NCI-H446 (cell line): ENCODE data around the gene SCAMP4.

Source experiments
- DNase-seq, 2 experiments: peaks; one replicate each; lab custom pipeline; 2025; lab: John Stamatoyannopoulos, UW

The SCAMP4 gene

GRCh38 chr19:1956868-1957492 lies 51.8 kb downstream of the SCAMP4 start:
- no peak for DNase-seq

GRCh38 chr19:1957562-1958248 lies 52.5 kb downstream of the SCAMP4 start:
- DNase-seq, result no peak

DNA sequence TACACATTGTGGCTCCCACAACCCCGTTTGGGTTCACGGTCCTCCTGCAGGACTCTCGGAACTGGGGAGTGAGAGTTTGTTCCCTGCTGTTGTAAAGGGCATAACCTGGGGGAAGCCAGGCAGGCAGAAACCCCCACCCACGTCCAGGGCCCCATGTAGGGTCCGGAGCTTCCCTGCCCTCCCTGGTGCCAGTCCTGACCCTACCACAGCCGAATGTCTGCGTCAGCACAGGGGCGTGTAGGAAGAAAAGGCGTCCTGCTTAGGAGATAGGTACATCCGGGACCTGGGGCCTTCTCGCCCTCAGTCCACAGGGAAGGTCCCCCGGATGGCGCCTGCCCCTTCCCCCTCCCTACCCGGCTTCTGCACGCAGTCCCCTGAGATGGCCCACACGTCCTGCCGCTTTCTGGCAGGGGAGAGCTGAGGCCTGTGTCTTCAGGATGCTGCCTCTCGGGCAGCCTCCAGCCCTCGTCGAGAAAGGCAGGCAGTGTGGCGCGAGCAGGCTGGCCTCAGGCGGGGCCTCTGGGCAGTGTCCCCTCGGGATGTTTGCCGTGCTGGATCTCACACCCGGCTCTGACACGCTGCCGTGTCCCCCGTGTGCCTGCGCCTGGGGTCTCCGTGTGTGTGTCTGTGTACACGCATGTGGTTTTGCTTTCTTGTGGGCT lies 54.9 kb downstream of the SCAMP4 start:
- no peak for DNase-seq

DNA sequence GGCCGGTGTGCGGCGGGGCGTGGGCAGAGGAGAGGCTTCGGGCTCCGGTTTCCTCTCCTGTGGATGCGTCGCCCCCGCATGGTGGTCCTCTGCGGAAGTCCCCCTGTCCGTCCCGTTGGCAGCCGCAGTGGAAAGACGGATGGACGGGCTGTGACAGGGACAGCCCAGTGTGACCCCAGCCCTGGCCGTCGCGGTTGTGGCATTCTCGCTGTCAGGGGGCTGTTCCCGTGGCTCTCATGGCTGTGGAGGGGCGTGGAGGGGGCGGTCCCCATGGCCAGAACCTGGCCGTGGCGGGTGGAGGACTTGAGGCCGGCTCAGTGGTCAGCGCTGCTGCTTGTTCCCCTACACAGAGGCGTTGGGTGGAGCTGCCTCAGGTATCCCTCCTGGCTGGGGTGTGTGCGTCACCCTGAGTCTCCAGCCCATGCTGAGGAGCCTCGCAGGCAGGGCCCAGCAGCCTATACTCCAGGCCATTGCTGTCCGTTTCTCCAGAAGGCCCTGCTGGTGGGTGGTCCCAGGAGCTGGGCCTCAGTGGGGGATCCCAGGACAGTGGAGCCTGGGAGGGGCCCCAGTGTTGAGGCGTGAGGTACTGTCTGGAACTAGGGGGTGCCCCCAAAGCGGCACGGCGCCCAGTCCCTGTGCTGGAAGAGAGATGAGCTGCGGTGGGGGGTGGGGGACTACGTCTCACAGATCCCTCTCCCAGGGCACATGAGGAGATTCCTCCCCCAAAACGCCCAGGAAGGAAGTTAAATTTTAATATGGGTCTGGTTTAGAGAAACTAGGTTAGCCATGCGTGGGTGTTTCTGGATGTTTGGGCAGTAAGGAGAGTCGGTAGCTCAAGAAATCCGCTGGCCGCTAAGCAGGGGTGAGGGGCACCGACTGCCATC lies 56.0 kb downstream of the SCAMP4 start:
- no peak for DNase-seq

DNA sequence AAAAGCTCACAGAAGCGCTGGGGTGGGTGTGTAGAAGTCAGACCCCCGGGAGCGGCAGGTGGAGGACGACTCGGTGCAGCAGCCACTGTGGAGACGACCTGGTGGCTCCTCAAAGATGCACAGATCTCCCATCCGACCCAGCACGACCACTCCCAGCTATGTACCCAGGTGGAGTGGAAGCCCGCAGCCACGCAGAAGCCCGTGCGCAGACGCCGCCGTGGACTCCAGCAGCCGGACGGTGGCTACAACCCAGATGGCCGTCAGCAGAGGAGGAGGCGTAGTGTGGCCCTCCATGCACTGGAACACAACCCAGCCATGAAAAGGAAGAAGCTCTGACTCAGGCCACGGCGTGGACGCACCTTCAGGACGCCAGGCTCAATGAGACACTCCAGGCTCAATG lies 57.5 kb downstream of the SCAMP4 start:
- DNase-seq, result no peak

DNA sequence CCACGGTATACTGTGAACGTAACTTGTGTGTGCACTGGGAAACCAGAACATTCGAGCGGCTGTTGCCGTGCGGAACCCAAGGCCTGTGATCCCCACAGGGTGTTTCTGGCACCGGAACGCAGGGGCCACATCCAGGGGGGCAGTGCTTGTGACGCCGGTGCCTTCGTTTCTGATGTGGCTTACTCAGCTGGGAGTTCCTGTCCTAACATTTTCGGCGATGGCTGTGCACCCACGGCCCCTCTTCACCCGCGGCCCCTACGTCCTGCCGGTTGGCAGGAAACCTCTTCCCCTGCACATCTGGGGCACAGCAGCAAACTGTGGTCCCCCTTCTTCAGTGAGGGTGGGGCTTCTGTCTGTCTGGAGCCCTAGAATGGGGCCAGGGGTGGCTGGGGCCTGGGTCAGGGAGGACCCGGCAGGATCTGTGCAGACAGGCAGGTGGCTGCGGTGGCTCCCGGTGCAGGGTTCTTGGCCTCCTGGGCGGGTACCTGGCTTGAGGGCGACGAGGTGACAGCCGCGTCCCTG lies 61.9 kb downstream of the SCAMP4 start:
- no peak for DNase-seq

- no peak for DNase-seq
Observed at GRCh38 chr19:1968279-1969175, 63.3 kb downstream of the SCAMP4 start.

DNA sequence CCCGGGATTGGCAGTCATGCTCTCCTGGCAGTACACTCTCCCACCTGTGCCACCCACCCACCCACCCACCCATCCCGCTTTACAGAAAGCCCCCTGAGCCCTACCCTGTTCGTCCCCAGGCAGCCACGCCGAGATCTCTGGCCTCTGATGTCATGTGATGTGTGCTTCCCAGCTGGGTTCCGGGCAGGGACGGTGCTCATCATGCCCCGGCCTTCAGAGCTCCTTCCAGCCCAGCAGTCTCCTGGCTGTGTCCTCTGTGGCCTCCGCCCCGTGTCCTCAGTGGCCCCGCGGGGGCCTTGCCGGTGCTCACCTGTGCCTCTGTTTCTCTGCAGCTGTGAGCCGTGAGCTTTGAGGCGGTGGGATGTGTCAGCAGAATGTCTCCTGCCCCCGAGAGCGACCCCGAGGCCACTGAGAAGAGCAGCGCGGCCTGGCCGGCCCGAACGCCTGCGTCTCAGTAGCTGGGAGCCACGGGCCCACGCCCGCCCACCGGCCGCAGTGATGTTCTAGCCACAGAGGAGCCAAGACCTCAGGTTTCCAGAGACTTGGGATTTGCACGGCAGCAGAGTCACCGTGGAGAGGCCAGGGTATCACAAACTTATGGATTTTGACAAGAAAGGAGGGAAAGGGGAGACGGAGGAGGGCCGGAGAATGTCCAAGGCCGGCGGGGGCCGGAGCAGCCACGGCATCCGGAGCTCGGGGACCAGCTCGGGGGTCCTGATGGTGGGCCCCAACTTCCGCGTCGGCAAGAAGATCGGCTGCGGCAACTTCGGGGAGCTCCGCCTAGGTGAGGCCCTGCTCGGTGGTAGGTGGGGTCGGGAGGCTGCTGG lies 64.2 kb downstream of the SCAMP4 start:
- DNase-seq, result no peak

DNA sequence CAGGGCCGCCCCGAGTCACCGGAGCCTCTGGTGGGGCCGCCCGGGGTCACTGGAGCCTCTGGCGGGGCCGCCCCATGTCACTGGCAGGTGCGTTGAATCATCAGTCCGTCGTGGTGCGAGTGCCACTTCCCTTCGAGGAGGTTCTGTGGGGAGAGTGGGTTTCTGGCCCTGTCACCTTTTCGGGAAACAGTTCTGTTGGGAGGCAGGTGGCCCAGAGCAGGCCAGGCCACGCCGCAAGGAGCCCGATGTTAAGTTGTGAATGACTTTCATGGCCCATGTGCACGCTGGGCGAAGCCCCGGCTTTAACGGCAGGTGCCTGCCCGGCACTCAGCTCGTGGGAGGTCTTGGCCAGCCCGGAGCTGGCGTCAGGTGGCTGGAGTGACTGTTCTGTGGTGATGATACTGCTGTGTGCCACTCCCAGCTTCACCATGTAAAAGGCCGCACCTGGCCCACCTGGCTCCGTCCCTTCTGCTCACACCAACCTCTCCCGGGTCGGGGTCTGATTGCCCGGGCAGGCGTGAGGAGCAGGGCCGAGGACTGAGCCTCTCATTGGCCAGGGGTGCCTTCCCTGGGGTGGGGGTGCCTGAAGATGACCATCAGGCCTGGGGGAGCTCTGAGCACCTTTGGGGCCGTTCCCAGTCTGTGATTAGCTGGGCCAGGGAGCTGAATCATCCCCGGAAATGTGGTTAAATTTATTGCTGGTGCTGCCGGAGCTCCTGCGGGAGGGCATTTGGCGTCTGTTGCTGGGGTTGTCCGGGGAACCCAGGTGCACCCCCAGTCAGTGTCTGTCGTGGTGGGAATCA lies 65.0 kb downstream of the SCAMP4 start:
- DNase-seq, result no peak

GRCh38 chr19:1970806-1971502 lies 65.8 kb downstream of the SCAMP4 start:
- no peak for DNase-seq

DNA sequence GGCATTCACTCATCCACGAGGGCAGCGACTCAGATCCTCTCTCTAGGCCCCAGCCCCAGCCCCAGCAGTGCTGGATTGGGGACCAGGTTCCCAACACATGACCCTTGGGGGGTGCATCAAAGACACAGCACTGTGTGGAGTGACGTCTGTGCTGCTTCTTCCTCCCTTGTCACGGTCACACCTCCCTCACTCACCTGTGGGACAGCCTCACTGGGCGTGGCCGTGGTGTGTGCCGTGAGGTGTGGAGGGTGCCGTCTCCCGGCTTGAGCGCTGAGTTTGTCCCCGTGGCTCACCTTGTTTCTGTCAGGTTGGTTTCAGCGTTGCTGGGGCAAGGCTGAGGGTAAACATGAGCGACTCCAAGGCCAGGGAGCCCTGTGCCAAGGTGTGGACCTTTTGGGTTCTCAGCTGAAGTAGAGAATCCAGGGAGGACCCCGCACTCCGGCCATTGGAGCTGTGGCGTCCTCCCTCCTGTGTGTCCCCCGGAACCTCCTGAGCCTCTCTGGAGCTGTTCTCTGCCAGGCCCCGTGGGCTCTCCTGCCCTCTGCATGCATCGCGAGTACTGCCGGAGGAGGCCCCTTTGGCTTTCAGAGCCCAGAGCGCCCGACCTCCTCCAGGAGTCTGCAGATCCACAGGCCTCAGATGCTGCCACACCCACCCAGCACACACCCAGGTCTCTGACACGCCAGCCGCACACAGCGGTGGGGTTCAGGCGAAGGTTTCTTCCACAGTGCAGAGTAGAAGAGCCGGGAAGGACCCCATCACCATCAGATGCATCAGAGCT lies 69.4 kb downstream of the SCAMP4 start:
- DNase-seq, result no peak

DNA sequence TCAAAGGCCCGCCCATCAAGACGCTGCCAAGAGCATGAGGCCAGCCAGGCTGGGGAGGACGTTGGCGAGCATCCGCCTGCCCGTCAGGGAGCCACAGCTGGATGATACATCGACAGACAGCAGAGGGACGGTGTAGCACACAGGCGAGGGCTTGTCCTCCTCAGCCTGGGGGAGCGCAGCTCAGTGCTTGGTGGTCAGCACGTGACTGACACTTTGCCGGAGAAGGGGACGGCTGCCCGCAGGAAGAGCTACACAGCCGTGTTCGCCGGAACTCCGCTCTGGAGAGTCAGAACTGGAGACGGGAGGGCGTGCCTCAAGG lies 69.9 kb downstream of the SCAMP4 start:
- no peak for DNase-seq
